Glomerular visceral epithelial cell (primary cell): ENCODE measurements around the gene CKAP5.

Experiments
- DNase-seq: peaks from one replicate; pipeline ENCODE4 v3.0.0-alpha.2; 2016; ENCODE audit errors: extremely low spot score

CKAP5 gene

DNA sequence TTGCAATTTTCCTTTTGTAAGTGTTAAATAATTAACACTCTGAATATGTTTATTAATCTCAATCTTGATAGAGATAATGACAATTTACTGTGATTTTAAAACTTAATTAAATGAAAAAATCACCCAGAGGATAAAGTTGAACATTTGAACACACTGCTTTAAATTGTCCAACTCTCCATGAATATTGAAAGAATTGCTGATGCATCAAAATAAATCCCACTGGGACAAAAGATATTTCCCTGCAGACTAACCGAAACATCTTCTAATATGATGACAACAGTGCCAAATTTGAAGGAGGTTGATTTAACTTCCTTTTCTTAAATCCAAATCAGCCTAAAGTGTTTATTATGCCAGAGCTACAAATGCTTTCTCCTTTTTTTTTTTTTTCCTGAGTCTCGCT lies 79.4 kb downstream of the CKAP5 start:
- DNase-seq: no peak

DNA sequence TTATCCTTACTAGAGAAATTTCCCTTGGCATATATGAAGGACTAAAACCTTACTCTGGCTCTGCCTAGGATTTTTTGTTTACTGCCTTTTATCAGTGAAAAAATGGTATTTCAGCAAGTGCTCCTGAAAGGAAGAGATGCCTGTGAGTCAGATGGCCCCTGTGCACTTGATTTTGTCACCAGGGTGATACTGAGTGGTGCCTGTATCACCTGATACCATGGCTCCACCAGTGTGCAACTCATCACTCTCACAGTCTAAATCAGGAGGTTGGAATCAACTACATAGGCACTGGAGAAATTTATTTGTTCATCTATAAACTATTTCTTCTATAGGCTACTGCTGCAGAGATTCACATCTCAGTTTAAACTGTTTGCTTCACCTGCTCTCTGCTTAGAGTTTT lies 83.8 kb downstream of the CKAP5 start:
- no peak for DNase-seq

DNA sequence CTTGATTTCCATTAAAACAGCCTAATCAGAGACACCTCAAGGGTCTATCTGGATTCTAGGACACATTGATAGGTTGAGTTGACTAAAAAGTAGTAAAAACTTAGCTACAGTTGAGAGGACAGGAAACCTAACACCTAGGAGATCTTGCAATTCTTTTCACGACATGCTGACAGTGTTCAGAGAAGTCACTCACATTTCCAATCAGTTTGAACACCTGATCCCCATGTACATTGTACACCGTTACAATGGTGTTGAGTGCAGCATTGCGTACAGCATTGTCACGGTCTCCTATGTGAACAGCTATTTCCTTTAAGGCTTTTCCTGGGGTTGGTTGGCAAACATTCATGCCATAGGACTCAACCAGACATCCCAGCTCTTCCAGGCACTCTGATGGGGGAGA lies 84.3 kb downstream of the CKAP5 start:
- no peak for DNase-seq

DNA sequence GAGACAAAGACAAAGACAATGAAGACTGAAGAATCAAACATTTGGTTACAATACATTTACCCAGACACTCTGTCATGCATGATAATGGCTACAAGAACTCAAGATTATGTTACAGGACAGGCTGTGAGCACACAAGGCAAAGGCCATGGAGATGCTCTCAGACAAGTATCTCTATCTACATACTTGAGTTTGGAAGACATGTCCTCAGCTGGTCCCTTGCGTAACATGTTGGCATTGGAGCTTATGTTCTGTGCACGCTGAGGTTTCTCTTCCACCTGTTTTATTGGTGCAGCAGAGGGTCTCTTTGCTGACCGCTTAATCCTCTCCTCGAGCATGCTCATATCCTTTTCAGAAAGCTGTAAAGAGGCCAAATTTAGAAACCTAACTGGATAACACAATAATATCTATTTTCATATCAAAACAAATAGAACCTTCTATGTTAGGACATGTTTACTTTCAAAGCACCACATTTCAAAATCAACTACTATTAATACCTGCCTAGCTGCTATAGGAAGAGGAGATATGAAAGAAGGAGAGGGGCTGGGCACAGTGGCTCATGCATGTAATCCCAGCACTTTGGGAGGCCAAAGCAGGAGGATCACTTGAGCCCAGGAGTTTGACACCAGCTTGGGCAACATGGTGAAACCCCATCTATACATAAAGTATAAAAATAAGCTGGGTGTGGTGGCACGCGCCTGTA lies 85.5 kb downstream of the CKAP5 start:
- DNase-seq: no peak

DNA sequence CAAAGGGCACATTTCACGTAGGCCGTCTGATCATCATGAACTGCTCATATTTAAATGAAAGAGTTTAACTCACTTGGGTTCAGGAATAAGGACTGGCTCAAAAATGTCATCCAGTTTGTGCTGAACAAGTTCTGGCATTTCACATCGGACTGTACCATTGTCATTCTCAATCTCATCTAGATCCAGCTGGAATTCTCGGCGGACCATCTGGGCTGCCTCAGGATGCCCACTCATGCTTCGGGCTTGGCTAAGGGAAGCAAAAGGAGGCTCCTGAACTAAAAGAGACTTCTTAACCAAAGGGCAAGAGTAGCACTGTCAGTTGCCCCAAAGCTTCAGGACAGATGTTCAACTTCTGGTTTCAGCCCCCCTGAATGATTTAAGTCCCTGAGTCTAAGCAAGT lies 86.9 kb downstream of the CKAP5 start:
- no peak for DNase-seq

DNA sequence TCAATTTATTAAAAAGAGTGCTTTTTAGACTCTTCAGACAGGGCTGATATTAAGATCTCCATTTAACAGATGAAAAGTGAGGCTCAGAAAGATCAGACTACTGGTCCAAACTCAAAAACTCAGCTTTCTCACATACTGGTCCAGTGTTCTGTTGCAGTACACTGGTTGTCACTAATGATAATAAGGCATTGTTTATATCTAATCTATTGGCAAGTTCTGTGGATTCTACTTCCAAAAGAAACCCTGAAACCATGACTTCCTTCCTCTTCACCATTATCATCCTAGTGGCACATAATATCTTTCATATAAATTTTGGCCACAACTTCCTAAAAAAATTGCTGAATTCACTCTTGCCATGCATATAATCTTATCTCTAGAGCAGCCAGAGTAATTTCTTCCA lies 90.1 kb downstream of the CKAP5 start:
- no peak for DNase-seq

DNA sequence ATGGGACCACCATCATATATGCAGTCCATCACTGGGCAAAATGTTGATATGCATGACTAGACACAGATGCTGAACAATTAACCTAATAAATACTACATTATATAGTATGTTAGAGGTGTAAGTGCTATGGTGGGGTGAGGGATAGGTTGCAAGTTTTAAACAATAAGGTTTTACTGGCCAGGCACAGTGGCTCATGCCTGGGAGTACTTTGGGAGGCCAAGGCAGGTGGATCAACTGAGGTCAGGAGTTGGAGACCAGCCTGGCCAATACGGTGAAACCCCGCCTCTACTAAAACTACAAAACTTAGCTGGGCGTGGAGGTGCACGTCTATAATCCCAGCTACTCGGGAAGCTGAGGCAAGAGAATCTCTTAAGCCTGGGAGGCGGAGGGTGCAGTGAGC lies 98.9 kb downstream of the CKAP5 start:
- no peak for DNase-seq

DNA sequence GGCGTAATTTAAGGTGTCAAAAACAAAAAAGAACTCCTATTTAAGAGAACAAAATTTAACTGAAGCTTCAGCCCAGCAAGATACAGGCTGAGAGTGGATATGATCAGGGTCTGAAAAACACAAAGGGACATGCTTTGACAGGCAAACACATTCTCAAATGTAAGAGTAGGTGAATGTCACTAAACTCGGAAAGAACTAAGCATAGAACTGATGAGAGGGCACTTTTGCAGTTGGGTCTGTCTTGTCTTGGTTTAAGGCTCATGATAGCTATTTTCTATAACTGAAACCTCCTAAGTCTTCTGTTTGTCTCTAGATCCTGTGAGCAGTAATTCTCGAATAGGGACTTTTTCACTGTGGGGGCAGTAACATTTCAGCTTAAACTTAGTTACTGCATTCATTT lies 100.1 kb downstream of the CKAP5 start:
- no peak for DNase-seq

DNA sequence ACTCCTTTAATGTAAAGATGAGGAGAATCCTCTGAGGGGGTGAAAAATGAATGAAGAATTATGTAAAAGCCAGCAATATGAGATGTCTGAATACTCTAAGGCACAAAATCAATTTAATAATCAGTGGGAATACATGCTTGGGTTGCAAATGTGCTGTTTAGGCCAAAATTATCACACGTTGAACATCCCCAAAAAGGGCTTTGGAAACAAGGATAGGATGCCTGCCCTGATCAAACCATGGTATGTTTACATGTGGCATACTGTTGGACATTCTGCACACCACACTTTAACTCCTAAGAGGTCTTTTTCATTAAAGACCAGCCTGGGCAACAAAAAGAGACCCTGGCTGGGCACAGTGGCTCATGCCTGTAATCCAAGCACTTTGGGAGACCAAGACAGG lies 100.8 kb downstream of the CKAP5 start:
- DNase-seq: no peak

DNA sequence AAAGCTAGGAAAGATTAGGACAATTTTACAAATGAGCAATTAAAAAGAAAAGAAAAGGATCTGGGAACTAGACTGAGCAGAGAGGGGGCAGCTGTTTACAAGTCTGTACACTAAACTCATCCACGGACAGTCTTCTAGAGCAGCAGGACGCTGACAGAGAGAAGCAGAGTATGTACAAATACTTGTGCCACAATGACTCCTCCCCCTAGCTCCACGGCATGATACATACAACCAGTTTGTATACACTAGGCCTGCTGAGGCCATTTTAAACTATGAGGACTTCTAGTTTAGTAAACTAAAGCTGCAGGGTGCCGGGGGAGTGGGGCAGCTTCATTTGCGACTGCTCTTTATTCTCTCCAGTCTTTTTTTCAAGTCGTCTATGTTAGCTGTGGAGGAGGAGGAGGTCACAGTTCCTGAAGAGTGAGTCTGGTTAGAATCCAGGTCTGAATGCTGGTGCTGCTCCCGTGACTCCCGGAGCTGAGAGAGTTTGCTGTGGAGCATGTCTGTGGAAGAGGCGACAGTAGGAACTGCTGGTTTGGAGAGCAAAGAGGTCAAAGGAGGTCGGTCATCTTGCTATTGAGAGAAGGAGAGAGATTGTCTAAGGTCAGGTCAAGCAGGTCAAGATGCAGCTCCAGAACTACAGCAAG lies 102.3 kb downstream of the CKAP5 start:
- DNase-seq: no peak

DNA sequence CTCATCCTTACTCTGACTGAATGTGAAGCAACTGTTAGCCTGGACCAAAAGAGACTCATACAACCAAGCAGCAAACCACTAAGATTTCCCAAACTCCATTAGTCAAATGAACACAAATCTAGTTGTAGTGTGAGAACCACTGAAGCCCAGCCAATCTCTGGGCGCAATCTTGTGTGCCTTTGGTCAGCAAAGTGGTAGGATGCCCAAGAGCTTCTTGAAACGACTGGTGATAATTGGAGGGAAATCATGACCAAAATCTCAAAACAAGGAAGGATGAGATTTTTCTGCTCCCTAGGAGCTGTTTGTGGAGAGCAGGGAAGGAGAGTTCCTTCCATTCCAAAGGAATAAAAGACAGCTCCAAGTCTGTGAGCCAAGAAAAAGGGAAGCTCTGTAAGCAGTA lies 103.0 kb downstream of the CKAP5 start:
- no peak for DNase-seq

DNA sequence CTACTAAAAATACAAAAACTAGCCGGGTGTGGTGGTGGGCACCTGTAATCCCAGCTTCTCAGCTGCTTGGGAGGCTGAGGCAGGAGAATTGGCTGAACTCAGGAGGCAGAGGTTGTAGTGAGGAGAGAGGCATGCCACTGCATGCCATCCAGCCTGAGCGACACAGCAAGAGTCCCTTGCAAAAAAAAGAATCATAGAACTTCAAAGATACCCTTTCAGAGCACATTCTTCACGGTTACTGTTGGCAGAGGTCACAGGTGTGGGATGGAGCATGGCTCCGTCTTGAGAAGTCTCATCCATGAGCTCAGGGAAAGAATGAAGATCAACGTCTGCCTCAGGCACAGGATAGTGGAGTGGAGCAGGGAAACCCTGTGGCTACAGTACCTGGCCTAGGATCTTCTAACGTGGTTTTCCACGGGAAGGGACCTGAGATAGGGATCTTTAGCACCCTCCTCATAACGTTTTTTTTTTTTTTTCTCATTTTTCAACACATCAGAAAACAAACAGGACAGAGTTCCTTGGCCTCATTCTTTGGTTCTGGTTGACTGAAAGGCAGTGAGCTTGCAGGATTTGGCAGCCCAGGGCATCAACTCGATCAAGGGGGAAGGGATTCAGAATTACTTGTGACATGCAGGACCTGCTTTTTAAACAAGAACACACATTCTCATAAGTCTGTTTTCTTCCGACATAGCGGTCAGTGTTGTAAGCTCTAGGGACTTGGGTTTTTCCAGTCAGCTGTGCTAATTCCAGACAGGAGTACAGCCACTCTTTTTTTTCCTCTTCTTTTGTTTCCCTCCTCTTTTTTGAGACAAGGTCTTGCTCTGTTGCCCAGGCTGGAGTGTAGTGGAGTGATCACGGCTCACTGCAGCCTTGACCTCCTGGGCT lies 104.2 kb downstream of the CKAP5 start:
- DNase-seq: no peak

DNA sequence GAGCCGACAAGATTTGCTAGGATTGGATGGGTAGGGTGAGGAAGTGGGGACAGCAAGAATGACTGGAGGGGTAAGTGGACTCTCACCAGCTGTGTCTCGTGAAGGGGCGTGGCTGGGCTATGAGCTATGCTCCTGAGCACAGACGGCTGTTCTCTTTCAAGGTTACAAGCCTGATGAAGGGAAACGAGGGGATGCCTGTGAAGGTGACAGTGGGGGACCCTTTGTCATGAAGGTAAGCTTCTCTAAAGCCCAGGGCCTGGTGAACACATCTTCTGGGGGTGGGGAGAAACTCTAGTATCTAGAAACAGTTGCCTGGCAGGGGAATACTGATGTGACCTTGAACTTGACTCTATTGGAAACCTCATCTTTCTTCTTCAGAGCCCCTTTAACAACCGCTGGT lies 107.2 kb downstream of the CKAP5 start:
- no peak for DNase-seq

DNA sequence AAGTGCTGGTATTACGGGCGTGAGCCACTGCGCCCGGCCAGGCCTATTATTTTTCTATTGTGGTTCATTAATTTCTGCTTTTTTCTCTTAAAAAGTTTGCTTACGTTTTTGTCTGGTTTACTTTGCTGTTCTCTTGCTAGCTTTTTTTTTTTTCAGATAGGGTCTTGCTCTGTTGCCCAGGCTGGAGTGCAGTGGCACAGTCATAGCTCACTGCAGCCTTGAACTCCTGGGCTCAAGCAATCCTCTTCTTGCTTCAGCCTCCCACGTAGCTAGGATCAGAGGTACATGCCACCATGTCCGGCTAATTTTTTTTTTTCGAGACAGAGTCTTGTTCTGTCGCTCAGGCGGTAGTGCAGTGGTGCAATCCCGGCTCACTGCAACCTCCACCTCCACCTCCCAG lies 108.4 kb downstream of the CKAP5 start:
- no peak for DNase-seq

DNA sequence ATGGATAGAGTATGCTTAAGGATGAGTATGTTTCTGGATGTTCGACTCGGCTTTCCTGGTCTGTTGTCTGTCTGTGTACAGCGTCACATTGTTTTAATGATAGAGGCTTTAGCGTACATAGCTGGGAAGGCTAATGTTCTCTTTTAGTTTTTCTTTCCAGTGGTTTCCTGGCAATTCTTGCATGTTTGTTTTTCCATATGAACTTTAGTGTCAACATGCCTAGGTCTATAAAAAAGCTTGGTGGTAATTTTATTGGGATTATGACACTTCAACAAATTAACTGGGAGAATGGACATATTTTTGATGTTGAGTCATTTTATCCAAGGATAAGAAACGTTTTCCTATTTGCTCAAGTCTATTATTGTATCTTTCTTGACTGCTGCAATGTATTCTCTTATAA lies 109.5 kb downstream of the CKAP5 start:
- no peak for DNase-seq

DNA sequence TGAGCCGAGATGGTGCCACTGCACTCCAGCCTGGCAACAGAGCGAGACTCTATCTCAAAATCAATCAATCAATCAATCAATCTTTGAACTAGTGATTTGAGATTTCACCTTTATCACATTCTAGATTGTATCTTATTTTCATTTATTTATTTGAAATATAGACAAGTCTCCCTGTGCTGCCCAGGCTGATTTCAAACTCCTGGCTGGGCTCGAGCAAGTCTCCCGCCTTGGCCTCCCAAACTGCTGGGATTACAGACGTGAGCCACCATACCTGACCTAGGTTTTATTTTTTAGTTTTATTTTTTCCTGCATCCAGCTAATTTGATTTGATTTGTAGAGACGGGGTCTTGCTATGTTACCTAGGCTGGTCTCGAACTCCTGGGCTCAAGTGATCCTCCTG lies 109.9 kb downstream of the CKAP5 start:
- DNase-seq: no peak

DNA sequence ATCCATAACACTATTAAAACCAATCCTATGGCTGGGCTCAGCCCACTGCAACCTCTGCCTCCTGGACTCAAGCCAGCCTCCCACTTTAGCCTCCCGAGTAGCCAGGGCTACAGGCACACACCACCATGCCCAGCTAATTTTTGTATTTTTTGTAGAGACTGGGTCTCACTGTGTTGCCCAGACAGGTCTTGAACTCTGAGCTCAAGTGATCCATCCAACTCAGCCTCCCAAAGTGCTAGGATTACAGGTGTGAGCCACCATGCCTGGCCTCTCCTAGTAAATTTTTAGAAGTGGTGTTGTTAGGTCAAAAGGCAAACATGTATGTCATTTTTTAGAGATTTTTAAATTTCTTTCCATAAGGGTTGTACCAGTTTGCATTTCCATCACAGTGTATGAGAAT lies 112.8 kb downstream of the CKAP5 start:
- DNase-seq: no peak

DNA sequence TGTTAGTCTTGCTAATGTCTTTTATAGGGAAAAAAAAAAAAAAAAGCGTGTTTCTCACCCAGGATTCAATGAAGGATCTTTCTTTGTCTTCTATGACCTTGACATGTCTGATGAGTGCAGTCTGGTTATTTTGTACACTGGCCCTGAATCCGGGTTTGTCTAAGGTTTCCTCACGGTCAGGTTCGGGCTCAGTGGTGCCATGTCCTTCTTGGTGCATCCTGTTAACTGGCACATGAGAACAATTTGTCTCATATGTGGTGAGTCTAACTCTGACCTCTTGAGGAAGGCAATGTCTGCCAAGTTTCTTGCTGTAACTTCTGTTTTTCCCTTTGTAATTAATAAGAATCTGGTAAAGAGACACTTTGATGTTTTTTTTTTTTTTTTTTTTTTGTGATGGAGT lies 114.5 kb downstream of the CKAP5 start:
- no peak for DNase-seq

DNA sequence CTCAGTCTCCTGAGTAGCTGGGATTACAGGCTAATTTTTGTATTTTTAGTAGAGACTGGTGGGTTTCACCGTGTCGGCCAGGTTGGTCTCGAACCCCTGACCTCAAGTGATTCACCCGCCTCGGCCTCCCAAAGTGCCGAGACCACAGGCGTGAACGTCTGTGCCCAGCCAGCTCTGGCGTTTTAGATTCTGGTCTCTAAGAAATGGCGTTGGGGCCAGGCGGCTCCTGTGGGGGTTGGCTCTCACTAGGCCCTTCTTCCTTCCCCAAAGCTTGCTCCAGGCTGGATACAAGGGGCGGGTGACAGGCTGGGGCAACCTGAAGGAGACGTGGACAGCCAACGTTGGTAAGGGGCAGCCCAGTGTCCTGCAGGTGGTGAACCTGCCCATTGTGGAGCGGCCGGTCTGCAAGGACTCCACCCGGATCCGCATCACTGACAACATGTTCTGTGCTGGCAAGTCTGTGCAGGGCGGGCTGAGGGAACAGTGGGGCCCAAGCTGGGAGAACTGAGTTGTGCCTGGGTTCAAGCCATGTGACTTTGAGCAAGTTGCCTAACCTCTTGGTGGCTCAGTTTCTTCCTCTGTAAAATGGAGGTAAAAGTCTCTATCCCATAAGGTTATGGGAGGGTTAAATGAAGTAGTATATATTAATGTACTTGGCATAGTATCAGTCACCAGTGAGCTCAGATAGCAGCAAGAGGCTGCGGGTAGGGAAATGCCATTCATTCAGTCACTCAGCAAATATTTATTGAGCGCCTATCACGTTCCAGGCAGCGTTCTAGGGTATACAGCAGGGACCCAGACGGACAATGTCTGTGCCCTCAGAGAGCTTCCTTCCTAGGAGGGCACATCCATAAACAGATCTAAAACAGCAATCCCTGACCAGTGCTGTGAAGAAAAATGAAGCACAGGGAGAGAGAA lies 116.7 kb downstream of the CKAP5 start:
- DNase-seq: no peak

DNA sequence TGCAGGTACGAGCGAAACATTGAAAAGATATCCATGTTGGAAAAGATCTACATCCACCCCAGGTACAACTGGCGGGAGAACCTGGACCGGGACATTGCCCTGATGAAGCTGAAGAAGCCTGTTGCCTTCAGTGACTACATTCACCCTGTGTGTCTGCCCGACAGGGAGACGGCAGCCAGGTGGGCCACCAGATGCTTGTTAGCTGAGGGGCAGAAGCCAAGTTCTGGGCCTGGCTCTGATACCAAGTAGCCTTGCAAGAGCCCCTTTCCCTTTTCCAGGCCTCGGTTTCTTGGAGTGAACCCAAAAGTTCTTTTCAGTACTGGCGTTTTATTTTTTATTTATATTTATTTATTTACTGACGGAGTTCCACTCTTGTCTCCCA lies 117.4 kb downstream of the CKAP5 start:
- DNase-seq: no peak

DNA sequence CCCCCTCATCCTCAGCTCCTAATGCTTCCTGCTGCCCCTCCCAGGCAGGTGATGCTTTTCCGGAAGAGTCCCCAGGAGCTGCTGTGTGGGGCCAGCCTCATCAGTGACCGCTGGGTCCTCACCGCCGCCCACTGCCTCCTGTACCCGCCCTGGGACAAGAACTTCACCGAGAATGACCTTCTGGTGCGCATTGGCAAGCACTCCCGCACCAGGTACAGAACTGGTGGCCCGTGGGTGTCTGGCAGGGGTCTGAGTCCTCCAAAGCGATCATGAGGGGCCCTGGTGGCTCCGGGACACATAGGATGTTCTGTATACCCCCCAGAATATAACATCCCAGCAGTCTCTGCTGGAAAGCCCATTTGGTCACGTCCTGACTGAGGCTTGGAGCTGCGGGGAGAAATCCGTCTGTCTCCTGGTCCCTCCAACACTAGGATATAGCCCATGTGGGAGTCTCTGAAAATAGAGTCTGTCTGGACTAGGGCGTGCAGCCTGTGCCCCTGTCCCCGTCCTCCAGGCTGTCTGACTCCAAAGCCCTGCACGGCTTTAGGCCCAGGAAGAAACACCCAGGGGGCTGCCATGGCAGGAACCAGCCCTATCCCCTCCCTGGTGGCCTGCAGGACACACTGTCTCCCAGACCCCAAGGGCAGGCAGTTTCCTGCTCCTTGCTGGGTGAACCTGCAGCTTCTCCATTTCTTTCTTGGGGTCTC lies 118.0 kb downstream of the CKAP5 start:
- DNase-seq: no peak
